HCT116 (cell line): ENCODE results near the gene OBSL1.

Experiments used
- POLR2A ChIP-seq: IDR thresholded peaks from 2 replicates; pipeline ENCODE4 v1.7.0; 2011; ENCODE audit warnings: borderline replicate concordance; ENCODE audit not compliant: insufficient read depth, insufficient read length; ENCODE audit errors: extremely low read depth
- POLR2AphosphoS5 ChIP-seq: IDR thresholded peaks from 2 replicates; pipeline ENCODE4 v1.6.1; 2011; ENCODE audit warnings: mild to moderate bottlenecking, low read depth, low read length, moderate library complexity
- SIN3A ChIP-seq: IDR thresholded peaks from 2 replicates; pipeline ENCODE4 v1.6.1; 2012; ENCODE audit warnings: low read depth
- SRF ChIP-seq: IDR thresholded peaks from 2 replicates; pipeline ENCODE4 v1.6.1; 2012; ENCODE audit warnings: low read depth
- YY1 ChIP-seq: IDR thresholded peaks from 2 replicates; pipeline ENCODE4 v1.6.1; 2011; ENCODE audit warnings: low read length, low read depth, moderate library complexity, mild to moderate bottlenecking; ENCODE audit not compliant: insufficient replicate concordance; ENCODE audit errors: extremely low read depth
- TF ChIP-seq, protein P1 (sequence below), 3 experiments: fragments of 200-600 bp in 1 of 3; sonication (generic) in 1 of 3; IDR thresholded peaks in 2 of 3; conservative IDR thresholded peaks in 1 of 3; 2 replicates each; pipeline ENCODE4 v1.5.1; 2012 to 2017; ENCODE audit warnings: low read depth in 2 of 3, low read length in 2 of 3, antibody characterized with exemption in 1 of 3, borderline replicate concordance in 1 of 3, control low read depth in 1 of 3, mild to moderate bottlenecking in 1 of 3, mixed read lengths in 1 of 3, mixed run types in 1 of 3, moderate library complexity in 1 of 3; ENCODE audit not compliant: insufficient read depth in 1 of 3
- TF ChIP-seq, protein P2 (sequence below): IDR thresholded peaks from 2 replicates; pipeline ENCODE4 v1.6.1; 2012

GRCh38 chr2:219527076-219527394 lies 44.3 kb downstream of the OBSL1 start:
- no peak for TF ChIP-seq SIN3A
- TF ChIP-seq, protein P1, sequence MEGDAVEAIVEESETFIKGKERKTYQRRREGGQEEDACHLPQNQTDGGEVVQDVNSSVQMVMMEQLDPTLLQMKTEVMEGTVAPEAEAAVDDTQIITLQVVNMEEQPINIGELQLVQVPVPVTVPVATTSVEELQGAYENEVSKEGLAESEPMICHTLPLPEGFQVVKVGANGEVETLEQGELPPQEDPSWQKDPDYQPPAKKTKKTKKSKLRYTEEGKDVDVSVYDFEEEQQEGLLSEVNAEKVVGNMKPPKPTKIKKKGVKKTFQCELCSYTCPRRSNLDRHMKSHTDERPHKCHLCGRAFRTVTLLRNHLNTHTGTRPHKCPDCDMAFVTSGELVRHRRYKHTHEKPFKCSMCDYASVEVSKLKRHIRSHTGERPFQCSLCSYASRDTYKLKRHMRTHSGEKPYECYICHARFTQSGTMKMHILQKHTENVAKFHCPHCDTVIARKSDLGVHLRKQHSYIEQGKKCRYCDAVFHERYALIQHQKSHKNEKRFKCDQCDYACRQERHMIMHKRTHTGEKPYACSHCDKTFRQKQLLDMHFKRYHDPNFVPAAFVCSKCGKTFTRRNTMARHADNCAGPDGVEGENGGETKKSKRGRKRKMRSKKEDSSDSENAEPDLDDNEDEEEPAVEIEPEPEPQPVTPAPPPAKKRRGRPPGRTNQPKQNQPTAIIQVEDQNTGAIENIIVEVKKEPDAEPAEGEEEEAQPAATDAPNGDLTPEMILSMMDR (IDR thresholded peaks at IDR 0.05 in 2 of 3, conservative IDR thresholded peaks at IDR 0.05 in 1 of 3; ENCODE audit: borderline replicate concordance in 1 of 3, insufficient read depth in 1 of 3, low read depth in 2 of 3, low read length in 2 of 3), result no peak
- TF ChIP-seq, protein P2, sequence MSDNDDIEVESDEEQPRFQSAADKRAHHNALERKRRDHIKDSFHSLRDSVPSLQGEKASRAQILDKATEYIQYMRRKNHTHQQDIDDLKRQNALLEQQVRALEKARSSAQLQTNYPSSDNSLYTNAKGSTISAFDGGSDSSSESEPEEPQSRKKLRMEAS, result no peak
- TF ChIP-seq POLR2A, result no peak
- TF ChIP-seq YY1, result no peak
- no peak for TF ChIP-seq POLR2AphosphoS5
- no peak for TF ChIP-seq SRF
